GM23338 (cell line): ENCODE results near the gene CNNM1. TPM values are rescaled to one million over a fixed set of nuclear protein-coding genes. Genes with fewer than 3 reads are reported as not detected.

Experiments
- ATAC-seq: fragments of 200-7000 bp; cut with Tn5 transposase; 3 replicates; pipeline ENCODE4 v1.9.1; 2020
- DNase-seq: peaks from one replicate; pipeline ENCODE4 v3.0.0-alpha.2; 2015; ENCODE audit warnings: low spot score
- H2AFZ ChIP-seq: fragments of 200-600 bp; sonication (generic); 2 replicates; pipeline ENCODE4 v1.8.0; 2016; ENCODE audit warnings: antibody characterized with exemption, mild to moderate bottlenecking, moderate library complexity
- H3F3A ChIP-seq: fragments of 200-600 bp; sonication (generic); replicated peaks from 2 replicates; pipeline ENCODE4 v1.8.0; 2017; ENCODE audit warnings: antibody characterized with exemption, mixed run types, low read depth
- H3K27ac ChIP-seq: fragments of 200-600 bp; sonication (generic); 2 replicates; pipeline ENCODE4 v1.6.1; 2016; ENCODE audit warnings: low read depth
- H3K27me3 ChIP-seq: fragments of 200-600 bp; sonication (generic); 2 replicates; pipeline ENCODE4 v1.8.0; 2016; ENCODE audit warnings: mild to moderate bottlenecking, mixed run types, moderate library complexity; ENCODE audit not compliant: insufficient read depth
- H3K36me3 ChIP-seq: fragments of 200-600 bp; sonication (generic); 2 replicates; pipeline ENCODE4 v1.8.0; 2016; ENCODE audit warnings: mild to moderate bottlenecking; ENCODE audit not compliant: insufficient read depth
- H3K4me1 ChIP-seq: fragments of 200-600 bp; sonication (generic); 2 replicates; pipeline ENCODE4 v1.8.0; 2016; ENCODE audit warnings: mild to moderate bottlenecking, moderate library complexity; ENCODE audit not compliant: insufficient read depth
- H3K4me2 ChIP-seq: fragments of 200-600 bp; sonication (generic); 2 replicates; pipeline ENCODE4 v1.7.1; 2017; ENCODE audit warnings: mixed run types
- H3K4me3 ChIP-seq: fragments of 200-600 bp; sonication (generic); 2 replicates; pipeline ENCODE4 v1.6.1; 2016; ENCODE audit warnings: mixed run types
- H3K79me2 ChIP-seq: fragments of 200-600 bp; sonication (generic); replicated peaks from 2 replicates; pipeline ENCODE4 v1.8.0; 2017; ENCODE audit warnings: mild to moderate bottlenecking; ENCODE audit not compliant: insufficient read depth
- H3K9me2 ChIP-seq: fragments of 200-600 bp; sonication (generic); 2 replicates; pipeline ENCODE4 v1.8.0; 2017; ENCODE audit not compliant: insufficient read depth
- H4K20me1 ChIP-seq: fragments of 200-600 bp; sonication (generic); replicated peaks from 2 replicates; pipeline ENCODE4 v1.8.0; 2017; ENCODE audit warnings: mild to moderate bottlenecking; ENCODE audit not compliant: insufficient read depth
- H3K27ac Mint-ChIP-seq: 2 replicates; pipeline ENCODE4 v1.8.0; 2020; ENCODE audit warnings: inconsistent platforms, mild to moderate bottlenecking, moderate library complexity, mixed read lengths
- H3K27me3 Mint-ChIP-seq: 3 replicates; pipeline ENCODE4 v1.8.0; 2022; ENCODE audit warnings: low read depth, mild to moderate bottlenecking, moderate library complexity, mixed read lengths, inconsistent platforms; ENCODE audit not compliant: insufficient read depth, poor library complexity
- H3K36me3 Mint-ChIP-seq: 3 replicates; pipeline ENCODE4 v1.8.0; 2021; ENCODE audit warnings: low read depth, mild to moderate bottlenecking, inconsistent platforms, moderate library complexity, mixed read lengths
- H3K4me1 Mint-ChIP-seq: 3 replicates; pipeline ENCODE4 v1.8.0; 2020; ENCODE audit warnings: mild to moderate bottlenecking, inconsistent platforms, mixed read lengths
- H3K4me3 Mint-ChIP-seq: 3 replicates; pipeline ENCODE4 v1.8.0; 2021; ENCODE audit warnings: moderate library complexity, mild to moderate bottlenecking, inconsistent platforms, mixed read lengths
- H3K9me3 Mint-ChIP-seq: 3 replicates; pipeline ENCODE4 v1.8.0; 2020; ENCODE audit warnings: moderate library complexity, mild to moderate bottlenecking, inconsistent platforms, mixed read lengths
- CREB1 ChIP-seq: fragments of 250-450 bp; sonication (Bioruptor Pico); IDR thresholded peaks from 2 replicates; pipeline ENCODE4 v1.5.0; 2020; ENCODE audit warnings: low read depth, mild to moderate bottlenecking, moderate library complexity
- EZH2 ChIP-seq: fragments of 200-600 bp; sonication (generic); IDR thresholded peaks from one replicate; pipeline ENCODE4 v1.8.0; 2017; ENCODE audit warnings: antibody characterized with exemption, mild to moderate bottlenecking, low read depth; ENCODE audit not compliant: unreplicated experiment
- EZH2phosphoT487 ChIP-seq: fragments of 200-600 bp; sonication (generic); IDR thresholded peaks from one replicate; pipeline ENCODE4 v1.8.1; 2018; ENCODE audit warnings: antibody characterized with exemption; ENCODE audit not compliant: unreplicated experiment
- JUNB ChIP-seq: IDR thresholded peaks from one replicate; pipeline ENCODE4 v1.6.1; 2016; ENCODE audit warnings: antibody characterized with exemption; ENCODE audit not compliant: unreplicated experiment
- NANOG ChIP-seq: IDR thresholded peaks from 2 replicates; pipeline ENCODE4 v1.6.1; 2016; ENCODE audit warnings: antibody characterized with exemption, borderline replicate concordance
- POLR2AphosphoS5 ChIP-seq: IDR thresholded peaks from 2 replicates; pipeline ENCODE4 v1.6.1; 2016; ENCODE audit warnings: antibody characterized with exemption, low read depth
- STAT1 ChIP-seq: IDR thresholded peaks from one replicate; pipeline ENCODE4 v1.6.1; 2016; ENCODE audit warnings: antibody characterized with exemption; ENCODE audit not compliant: unreplicated experiment
- ZNF114 ChIP-seq: fragments of 250-450 bp; sonication (Bioruptor Pico); IDR thresholded peaks from 2 replicates; pipeline ENCODE4 v1.5.0; 2020; ENCODE audit warnings: mild to moderate bottlenecking, moderate library complexity
- ZNF331 ChIP-seq: fragments of 250-450 bp; sonication (Bioruptor Pico); IDR thresholded peaks from 2 replicates; pipeline ENCODE4 v1.5.0; 2020; ENCODE audit warnings: low read depth, mild to moderate bottlenecking, moderate library complexity
- polyA plus RNA-seq: library from polyadenylated mRNA; unstranded; fragments of >200 nt; fragmentation: Nextera tagmentation; extraction: Ambion mirVana; gene quantifications from 2 replicates; pipeline ENCODE4 v1.2.1, GENCODE V29; 2016
- total RNA-seq: library from RNA; depleted of rRNA; stranded (reverse); fragments of >200 nt; shearing (Covaris generic); gene quantifications from 2 replicates; pipeline ENCODE4 v1.2.3, GENCODE V29; 2014
- TF ChIP-seq, protein P1 (sequence below): IDR thresholded peaks from one replicate; pipeline ENCODE4 v1.6.1; 2018; ENCODE audit warnings: antibody characterized with exemption; ENCODE audit not compliant: unreplicated experiment
- TF ChIP-seq, protein P2 (sequence below): IDR thresholded peaks from 2 replicates; pipeline ENCODE4 v1.6.1; 2016; ENCODE audit warnings: antibody characterized with exemption
- TF ChIP-seq, protein P3 (sequence below), 2 experiments: fragments of 200-600 bp in 1 of 2; sonication (generic) in 1 of 2; conservative IDR thresholded peaks; 2 replicates each; pipeline versions ENCODE4 v1.5.1 to v1.6.1; 2016 to 2017; ENCODE audit warnings: antibody characterized with exemption in 2 of 2, low read depth in 2 of 2, mild to moderate bottlenecking in 2 of 2, moderate library complexity in 1 of 2
- TF ChIP-seq, protein P4 (sequence below): fragments of 250-450 bp; sonication (Bioruptor Pico); IDR thresholded peaks from 2 replicates; pipeline ENCODE4 v1.5.0; 2020; ENCODE audit warnings: mild to moderate bottlenecking, moderate library complexity

The CNNM1 gene
- total and polyA plus RNA-seq, 2 experiments from 2014 or later: 0.52 to 0.90 TPM

DNA sequence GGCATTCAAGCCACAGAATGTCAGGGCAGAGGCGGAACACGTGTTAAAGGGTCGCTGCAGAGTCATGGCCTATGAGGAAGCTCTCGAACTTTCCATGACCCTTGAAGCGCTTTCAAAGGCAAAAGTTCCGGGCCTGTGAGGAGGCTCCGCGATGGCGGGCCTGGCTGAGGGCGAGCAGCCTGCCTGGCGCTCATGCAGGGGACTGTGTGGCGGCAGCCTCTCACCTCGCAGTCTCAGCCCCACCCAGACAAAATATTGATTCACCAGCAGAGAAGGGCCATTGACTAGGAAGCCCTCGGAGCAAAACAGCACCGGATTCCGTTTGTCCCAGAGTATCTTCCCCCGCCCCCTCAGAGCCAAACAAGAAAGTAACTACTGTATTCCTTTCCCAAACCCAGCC, 12.8 kb upstream of the CNNM1 start:
- Histone ChIP-seq H2AFZ (peak overlapping the region; percentile 59), H3K4me1 (no peaks in the 10 kb centered on the region), H3K4me2 (no peak overlapping the region), H3K27me3 (no peaks in the 10 kb centered on the region), H3K4me3 (no peak overlapping the region), H3K9me2 (no peaks in the 10 kb centered on the region), H3K79me2 (no peaks in the 10 kb centered on the region), H4K20me1 (no peaks in the 10 kb centered on the region), H3F3A (no peaks in the 10 kb centered on the region), H3K27ac (no peak overlapping the region), H3K36me3 (no peaks in the 10 kb centered on the region)
- DNase-seq (peak; percentile 33), ATAC-seq (peak; percentile 77)
- Mint-ChIP-seq H3K9me3 (no peaks in the 10 kb centered on the region; the same call in 2 of the 3 replicates), H3K4me1 (no peaks in the 10 kb centered on the region), H3K27ac (no peak overlapping the region), H3K36me3 (no peaks in the 10 kb centered on the region), H3K27me3 (peaks cover 8% of the 10 kb centered on the region), H3K4me3 (no peak overlapping the region)
- no peak for TF ChIP-seq EZH2phosphoT487
- no peak for TF ChIP-seq POLR2AphosphoS5
- TF ChIP-seq ZNF331: no peak
- TF ChIP-seq EZH2: no peak
- TF ChIP-seq, protein P1, sequence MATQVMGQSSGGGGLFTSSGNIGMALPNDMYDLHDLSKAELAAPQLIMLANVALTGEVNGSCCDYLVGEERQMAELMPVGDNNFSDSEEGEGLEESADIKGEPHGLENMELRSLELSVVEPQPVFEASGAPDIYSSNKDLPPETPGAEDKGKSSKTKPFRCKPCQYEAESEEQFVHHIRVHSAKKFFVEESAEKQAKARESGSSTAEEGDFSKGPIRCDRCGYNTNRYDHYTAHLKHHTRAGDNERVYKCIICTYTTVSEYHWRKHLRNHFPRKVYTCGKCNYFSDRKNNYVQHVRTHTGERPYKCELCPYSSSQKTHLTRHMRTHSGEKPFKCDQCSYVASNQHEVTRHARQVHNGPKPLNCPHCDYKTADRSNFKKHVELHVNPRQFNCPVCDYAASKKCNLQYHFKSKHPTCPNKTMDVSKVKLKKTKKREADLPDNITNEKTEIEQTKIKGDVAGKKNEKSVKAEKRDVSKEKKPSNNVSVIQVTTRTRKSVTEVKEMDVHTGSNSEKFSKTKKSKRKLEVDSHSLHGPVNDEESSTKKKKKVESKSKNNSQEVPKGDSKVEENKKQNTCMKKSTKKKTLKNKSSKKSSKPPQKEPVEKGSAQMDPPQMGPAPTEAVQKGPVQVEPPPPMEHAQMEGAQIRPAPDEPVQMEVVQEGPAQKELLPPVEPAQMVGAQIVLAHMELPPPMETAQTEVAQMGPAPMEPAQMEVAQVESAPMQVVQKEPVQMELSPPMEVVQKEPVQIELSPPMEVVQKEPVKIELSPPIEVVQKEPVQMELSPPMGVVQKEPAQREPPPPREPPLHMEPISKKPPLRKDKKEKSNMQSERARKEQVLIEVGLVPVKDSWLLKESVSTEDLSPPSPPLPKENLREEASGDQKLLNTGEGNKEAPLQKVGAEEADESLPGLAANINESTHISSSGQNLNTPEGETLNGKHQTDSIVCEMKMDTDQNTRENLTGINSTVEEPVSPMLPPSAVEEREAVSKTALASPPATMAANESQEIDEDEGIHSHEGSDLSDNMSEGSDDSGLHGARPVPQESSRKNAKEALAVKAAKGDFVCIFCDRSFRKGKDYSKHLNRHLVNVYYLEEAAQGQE: no peak
- TF ChIP-seq CREB1 (CRISPR knock-in tag): no peak
- no peak for TF ChIP-seq NANOG
- TF ChIP-seq, protein P2, sequence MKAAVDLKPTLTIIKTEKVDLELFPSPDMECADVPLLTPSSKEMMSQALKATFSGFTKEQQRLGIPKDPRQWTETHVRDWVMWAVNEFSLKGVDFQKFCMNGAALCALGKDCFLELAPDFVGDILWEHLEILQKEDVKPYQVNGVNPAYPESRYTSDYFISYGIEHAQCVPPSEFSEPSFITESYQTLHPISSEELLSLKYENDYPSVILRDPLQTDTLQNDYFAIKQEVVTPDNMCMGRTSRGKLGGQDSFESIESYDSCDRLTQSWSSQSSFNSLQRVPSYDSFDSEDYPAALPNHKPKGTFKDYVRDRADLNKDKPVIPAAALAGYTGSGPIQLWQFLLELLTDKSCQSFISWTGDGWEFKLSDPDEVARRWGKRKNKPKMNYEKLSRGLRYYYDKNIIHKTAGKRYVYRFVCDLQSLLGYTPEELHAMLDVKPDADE: no peak
- TF ChIP-seq, protein P3, sequence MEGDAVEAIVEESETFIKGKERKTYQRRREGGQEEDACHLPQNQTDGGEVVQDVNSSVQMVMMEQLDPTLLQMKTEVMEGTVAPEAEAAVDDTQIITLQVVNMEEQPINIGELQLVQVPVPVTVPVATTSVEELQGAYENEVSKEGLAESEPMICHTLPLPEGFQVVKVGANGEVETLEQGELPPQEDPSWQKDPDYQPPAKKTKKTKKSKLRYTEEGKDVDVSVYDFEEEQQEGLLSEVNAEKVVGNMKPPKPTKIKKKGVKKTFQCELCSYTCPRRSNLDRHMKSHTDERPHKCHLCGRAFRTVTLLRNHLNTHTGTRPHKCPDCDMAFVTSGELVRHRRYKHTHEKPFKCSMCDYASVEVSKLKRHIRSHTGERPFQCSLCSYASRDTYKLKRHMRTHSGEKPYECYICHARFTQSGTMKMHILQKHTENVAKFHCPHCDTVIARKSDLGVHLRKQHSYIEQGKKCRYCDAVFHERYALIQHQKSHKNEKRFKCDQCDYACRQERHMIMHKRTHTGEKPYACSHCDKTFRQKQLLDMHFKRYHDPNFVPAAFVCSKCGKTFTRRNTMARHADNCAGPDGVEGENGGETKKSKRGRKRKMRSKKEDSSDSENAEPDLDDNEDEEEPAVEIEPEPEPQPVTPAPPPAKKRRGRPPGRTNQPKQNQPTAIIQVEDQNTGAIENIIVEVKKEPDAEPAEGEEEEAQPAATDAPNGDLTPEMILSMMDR (conservative IDR thresholded peaks at IDR 0.05; ENCODE audit: low read depth in 2 of 2): no peak
- no peak for TF ChIP-seq STAT1
- TF ChIP-seq, protein P4, sequence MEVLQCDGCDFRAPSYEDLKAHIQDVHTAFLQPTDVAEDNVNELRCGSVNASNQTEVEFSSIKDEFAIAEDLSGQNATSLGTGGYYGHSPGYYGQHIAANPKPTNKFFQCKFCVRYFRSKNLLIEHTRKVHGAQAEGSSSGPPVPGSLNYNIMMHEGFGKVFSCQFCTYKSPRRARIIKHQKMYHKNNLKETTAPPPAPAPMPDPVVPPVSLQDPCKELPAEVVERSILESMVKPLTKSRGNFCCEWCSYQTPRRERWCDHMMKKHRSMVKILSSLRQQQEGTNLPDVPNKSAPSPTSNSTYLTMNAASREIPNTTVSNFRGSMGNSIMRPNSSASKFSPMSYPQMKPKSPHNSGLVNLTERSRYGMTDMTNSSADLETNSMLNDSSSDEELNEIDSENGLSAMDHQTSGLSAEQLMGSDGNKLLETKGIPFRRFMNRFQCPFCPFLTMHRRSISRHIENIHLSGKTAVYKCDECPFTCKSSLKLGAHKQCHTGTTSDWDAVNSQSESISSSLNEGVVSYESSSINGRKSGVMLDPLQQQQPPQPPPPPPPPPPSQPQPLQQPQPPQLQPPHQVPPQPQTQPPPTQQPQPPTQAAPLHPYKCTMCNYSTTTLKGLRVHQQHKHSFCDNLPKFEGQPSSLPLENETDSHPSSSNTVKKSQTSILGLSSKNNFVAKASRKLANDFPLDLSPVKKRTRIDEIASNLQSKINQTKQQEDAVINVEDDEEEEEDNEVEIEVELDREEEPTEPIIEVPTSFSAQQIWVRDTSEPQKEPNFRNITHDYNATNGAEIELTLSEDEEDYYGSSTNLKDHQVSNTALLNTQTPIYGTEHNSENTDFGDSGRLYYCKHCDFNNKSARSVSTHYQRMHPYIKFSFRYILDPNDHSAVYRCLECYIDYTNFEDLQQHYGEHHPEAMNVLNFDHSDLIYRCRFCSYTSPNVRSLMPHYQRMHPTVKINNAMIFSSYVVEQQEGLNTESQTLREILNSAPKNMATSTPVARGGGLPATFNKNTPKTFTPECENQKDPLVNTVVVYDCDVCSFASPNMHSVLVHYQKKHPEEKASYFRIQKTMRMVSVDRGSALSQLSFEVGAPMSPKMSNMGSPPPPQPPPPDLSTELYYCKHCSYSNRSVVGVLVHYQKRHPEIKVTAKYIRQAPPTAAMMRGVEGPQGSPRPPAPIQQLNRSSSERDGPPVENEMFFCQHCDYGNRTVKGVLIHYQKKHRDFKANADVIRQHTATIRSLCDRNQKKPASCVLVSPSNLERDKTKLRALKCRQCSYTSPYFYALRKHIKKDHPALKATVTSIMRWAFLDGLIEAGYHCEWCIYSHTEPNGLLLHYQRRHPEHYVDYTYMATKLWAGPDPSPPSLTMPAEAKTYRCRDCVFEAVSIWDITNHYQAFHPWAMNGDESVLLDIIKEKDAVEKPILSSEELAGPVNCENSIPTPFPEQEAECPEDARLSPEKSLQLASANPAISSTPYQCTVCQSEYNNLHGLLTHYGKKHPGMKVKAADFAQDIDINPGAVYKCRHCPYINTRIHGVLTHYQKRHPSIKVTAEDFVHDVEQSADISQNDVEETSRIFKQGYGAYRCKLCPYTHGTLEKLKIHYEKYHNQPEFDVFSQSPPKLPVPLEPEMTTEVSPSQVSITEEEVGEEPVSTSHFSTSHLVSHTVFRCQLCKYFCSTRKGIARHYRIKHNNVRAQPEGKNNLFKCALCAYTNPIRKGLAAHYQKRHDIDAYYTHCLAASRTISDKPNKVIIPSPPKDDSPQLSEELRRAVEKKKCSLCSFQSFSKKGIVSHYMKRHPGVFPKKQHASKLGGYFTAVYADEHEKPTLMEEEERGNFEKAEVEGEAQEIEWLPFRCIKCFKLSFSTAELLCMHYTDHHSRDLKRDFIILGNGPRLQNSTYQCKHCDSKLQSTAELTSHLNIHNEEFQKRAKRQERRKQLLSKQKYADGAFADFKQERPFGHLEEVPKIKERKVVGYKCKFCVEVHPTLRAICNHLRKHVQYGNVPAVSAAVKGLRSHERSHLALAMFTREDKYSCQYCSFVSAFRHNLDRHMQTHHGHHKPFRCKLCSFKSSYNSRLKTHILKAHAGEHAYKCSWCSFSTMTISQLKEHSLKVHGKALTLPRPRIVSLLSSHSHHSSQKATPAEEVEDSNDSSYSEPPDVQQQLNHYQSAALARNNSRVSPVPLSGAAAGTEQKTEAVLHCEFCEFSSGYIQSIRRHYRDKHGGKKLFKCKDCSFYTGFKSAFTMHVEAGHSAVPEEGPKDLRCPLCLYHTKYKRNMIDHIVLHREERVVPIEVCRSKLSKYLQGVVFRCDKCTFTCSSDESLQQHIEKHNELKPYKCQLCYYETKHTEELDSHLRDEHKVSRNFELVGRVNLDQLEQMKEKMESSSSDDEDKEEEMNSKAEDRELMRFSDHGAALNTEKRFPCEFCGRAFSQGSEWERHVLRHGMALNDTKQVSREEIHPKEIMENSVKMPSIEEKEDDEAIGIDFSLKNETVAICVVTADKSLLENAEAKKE (CRISPR knock-in tag): no peak
- TF ChIP-seq ZNF114 (CRISPR knock-in tag): no peak
- TF ChIP-seq JUNB: no peak
